Endothelial cell of umbilical vein (primary cell): ENCODE measurements around the gene CCNK.

ENCODE experiments used
- POLR2A ChIP-seq: IDR thresholded peaks from 2 replicates; pipeline ENCODE4 v1.6.1; 2012; ENCODE audit warnings: low read depth, mild to moderate bottlenecking, control low read depth, low read length
- TF ChIP-seq, protein P1 (sequence below), 2 donors: IDR thresholded peaks; 1 replicate in 1 of 2; 2 replicates in 1 of 2; pipeline ENCODE4 v1.5.1; 2011; ENCODE audit warnings: low read length in 2 of 2, mild to moderate bottlenecking in 2 of 2, moderate library complexity in 2 of 2, control low read depth in 1 of 2, inconsistent platforms in 1 of 2, low read depth in 1 of 2; ENCODE audit not compliant: insufficient read depth in 1 of 2; ENCODE audit errors: extremely low read depth in 1 of 2

- TF ChIP-seq, protein P1, sequence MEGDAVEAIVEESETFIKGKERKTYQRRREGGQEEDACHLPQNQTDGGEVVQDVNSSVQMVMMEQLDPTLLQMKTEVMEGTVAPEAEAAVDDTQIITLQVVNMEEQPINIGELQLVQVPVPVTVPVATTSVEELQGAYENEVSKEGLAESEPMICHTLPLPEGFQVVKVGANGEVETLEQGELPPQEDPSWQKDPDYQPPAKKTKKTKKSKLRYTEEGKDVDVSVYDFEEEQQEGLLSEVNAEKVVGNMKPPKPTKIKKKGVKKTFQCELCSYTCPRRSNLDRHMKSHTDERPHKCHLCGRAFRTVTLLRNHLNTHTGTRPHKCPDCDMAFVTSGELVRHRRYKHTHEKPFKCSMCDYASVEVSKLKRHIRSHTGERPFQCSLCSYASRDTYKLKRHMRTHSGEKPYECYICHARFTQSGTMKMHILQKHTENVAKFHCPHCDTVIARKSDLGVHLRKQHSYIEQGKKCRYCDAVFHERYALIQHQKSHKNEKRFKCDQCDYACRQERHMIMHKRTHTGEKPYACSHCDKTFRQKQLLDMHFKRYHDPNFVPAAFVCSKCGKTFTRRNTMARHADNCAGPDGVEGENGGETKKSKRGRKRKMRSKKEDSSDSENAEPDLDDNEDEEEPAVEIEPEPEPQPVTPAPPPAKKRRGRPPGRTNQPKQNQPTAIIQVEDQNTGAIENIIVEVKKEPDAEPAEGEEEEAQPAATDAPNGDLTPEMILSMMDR (IDR thresholded peaks at IDR 0.05; ENCODE audit: extremely low read depth in 1 of 2, insufficient read depth in 1 of 2, low read depth in 1 of 2, low read length in 2 of 2) = no peak
- TF ChIP-seq POLR2A = no peak
These were observed 46.3 kb downstream of the CCNK start for GRCh38 chr14:99527427-99528076.
